ENCODE data around the gene DUSP9. TPM values are rescaled to one million over a fixed set of nuclear protein-coding genes. Genes with fewer than 3 reads are reported as not detected.
"Not testable (repeated sequence)": the region's sequence is repeated elsewhere in the genome, so short reads cannot be mapped to it uniquely, and the experiment has no call there.

The DUSP9 gene
- total RNA-seq, 2 donors from 2014 or later = 0.18 to 0.31 TPM

DNA sequence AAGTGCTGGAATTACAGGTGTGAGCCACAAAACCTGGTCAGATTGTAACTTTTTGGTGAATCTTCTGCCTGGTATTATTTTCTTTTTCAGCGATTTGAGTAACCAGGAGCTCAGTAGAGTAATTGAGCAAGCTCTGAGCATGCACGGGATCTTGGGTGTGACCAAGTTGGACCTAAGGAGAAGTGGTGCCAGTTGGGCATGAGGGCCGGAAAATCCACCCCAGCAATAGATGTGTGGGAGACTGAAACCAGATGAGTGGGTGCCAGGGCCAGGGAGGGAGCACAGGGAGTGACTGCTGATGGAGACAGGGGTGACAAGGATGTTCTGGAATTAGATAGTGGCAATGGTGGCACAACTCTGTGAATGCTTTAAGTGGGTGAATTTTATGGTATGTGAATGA is 44.4 kb upstream of the DUSP9 start:
- Mint-ChIP-seq H3K27ac (no peak overlapping the region), H3K4me1 (no peaks in the 10 kb centered on the region), H3K27me3 (ENCODE audit: insufficient read depth) (peaks cover 29% of the 10 kb centered on the region), H3K4me3 (no peak overlapping the region), H3K9me3 (peaks cover 74% of the 10 kb centered on the region), H3K36me3 (ENCODE audit: low read depth) (no peaks in the 10 kb centered on the region)
- TF ChIP-seq, protein P1, sequence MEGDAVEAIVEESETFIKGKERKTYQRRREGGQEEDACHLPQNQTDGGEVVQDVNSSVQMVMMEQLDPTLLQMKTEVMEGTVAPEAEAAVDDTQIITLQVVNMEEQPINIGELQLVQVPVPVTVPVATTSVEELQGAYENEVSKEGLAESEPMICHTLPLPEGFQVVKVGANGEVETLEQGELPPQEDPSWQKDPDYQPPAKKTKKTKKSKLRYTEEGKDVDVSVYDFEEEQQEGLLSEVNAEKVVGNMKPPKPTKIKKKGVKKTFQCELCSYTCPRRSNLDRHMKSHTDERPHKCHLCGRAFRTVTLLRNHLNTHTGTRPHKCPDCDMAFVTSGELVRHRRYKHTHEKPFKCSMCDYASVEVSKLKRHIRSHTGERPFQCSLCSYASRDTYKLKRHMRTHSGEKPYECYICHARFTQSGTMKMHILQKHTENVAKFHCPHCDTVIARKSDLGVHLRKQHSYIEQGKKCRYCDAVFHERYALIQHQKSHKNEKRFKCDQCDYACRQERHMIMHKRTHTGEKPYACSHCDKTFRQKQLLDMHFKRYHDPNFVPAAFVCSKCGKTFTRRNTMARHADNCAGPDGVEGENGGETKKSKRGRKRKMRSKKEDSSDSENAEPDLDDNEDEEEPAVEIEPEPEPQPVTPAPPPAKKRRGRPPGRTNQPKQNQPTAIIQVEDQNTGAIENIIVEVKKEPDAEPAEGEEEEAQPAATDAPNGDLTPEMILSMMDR (conservative IDR thresholded peaks at IDR 0.05) = no peak
- DNase-seq = no peak
- Histone ChIP-seq H3K27ac (ENCODE audit: low read depth, low read length) (no peak overlapping the region), H3K9me3 (ENCODE audit: control insufficient read depth, low read length) (no peaks in the 10 kb centered on the region), H3K9ac (ENCODE audit: extremely low read depth, low read length, poor library complexity, severe bottlenecking) (no peak overlapping the region), H3K4me1 (ENCODE audit: control insufficient read depth, insufficient read depth, low read length) (no peaks in the 10 kb centered on the region), H3K36me3 (ENCODE audit: control insufficient read depth, insufficient read depth, low read length) (no peaks in the 10 kb centered on the region), H3K27me3 (ENCODE audit: control insufficient read depth, insufficient read depth, low read length, poor library complexity, severe bottlenecking) (no peaks in the 10 kb centered on the region), H3K4me3 (ENCODE audit: low read length) (no peak overlapping the region)
- WGBS, 2 experiments (ENCODE audit: insufficient coverage in 1 of 2, insufficient read length in 1 of 2) = 95 to 100% methylated on average over 1 to 3 of the region's 3 CpGs

DNA sequence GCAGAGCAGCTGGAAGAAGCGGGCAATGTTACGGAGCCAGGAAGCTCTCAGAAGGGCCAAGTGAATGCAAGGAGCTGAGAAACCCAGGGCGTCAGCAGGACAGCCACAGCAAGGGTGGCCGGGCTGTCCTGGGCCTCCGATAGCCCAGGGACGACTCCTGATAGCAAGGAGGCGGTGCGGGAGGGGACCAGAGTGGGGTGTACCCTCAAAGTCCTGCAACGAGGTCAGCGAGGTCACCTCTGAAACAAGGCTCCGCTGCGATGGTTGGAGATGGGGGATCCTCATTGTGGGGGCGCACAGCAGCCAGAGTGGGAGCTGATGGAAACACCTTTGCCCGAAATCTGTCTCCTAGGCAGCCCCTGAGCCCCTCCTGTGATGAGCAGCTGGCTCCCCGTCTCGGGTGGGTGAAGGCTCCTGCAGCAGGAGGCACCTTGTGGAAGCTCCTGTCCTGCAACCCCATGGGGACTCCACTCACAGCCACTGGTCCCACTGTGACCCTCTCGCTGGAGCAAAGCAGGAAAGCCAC is 43.8 kb upstream of the DUSP9 start:
- Mint-ChIP-seq H3K27ac (no peak overlapping the region), H3K9me3 (peaks cover 69% of the 10 kb centered on the region), H3K36me3 (ENCODE audit: low read depth) (no peaks in the 10 kb centered on the region), H3K27me3 (ENCODE audit: insufficient read depth) (peaks cover 29% of the 10 kb centered on the region), H3K4me3 (no peak overlapping the region), H3K4me1 (no peaks in the 10 kb centered on the region)
- Histone ChIP-seq H3K27ac (ENCODE audit: low read depth, low read length) (no peak overlapping the region), H3K4me3 (ENCODE audit: low read length) (no peak overlapping the region), H3K27me3 (ENCODE audit: control insufficient read depth, insufficient read depth, low read length, poor library complexity, severe bottlenecking) (peaks cover 2% of the 10 kb centered on the region), H3K4me1 (ENCODE audit: control insufficient read depth, insufficient read depth, low read length) (no peaks in the 10 kb centered on the region), H3K9ac (ENCODE audit: extremely low read depth, low read length, poor library complexity, severe bottlenecking) (no peak overlapping the region), H3K9me3 (ENCODE audit: control insufficient read depth, low read length) (no peaks in the 10 kb centered on the region), H3K36me3 (ENCODE audit: control insufficient read depth, insufficient read depth, low read length) (no peaks in the 10 kb centered on the region)
- TF ChIP-seq, protein P1 (conservative IDR thresholded peaks at IDR 0.05) = no peak
- DNase-seq = no peak
- 91 to 97% methylated on average over 10 to 17 of the region's 17 CpGs for WGBS, 2 experiments (ENCODE audit: insufficient coverage in 1 of 2, insufficient read length in 1 of 2)

DNA sequence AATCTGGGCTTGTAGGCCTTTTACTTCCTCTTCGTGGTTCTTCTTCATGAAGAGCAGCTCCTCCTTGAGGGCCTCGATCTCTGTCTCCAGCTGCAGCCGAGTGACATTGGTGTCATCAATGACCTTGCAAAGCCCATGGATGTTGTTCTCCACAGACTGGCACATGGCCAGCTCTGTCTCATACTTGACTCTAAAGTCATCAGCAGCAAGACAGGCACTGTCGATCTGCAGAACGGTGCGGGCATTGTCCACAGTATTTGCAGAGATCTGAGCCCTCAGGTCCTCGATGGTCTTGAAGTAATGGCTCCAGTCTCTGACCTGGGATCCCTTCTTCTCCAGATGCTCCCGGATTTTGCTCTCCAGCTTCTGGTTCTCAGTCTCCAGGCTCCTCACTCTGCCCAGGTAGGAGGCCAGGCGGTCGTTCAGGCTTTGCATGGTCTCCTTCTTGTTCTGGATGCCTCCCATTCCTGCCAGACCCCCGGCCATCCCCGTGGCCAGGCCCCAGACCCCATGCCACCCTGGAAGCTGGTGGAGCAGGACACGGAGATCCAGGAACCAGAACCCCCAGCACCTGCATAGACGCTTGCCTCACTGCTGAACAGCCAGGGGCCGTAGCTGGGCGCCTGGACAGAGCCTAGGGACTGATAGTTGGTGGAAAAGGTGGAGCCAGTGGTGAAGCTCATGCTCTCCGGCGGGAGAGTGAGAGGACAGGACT is 42.2 kb upstream of the DUSP9 start:
- peaks cover 16% of the 10 kb centered on the region for H3K27me3 ChIP-seq (ENCODE audit: control insufficient read depth, insufficient read depth, low read length, poor library complexity, severe bottlenecking)
- not testable (repeated sequence) for H3K27ac Mint-ChIP-seq; H3K9me3 ChIP-seq (ENCODE audit: control insufficient read depth, low read length); H3K27ac ChIP-seq (ENCODE audit: low read depth, low read length); H3K4me1 Mint-ChIP-seq; H3K4me3 ChIP-seq (ENCODE audit: low read length); H3K9ac ChIP-seq (ENCODE audit: extremely low read depth, low read length, poor library complexity, severe bottlenecking); DNase-seq; H3K4me3 Mint-ChIP-seq; H3K36me3 ChIP-seq (ENCODE audit: control insufficient read depth, insufficient read depth, low read length); H3K4me1 ChIP-seq (ENCODE audit: control insufficient read depth, insufficient read depth, low read length); H3K36me3 Mint-ChIP-seq (ENCODE audit: low read depth)
- Mint-ChIP-seq H3K27me3 (ENCODE audit: insufficient read depth) (peaks cover 41% of the 10 kb centered on the region), H3K9me3 (peaks cover 78% of the 10 kb centered on the region)
- WGBS, 2 experiments (ENCODE audit: insufficient coverage in 1 of 2, insufficient read length in 1 of 2) = 80 to 90% methylated on average over 1 to 18 of the region's 18 CpGs

Data from endodermal cell (in vitro differentiated cells).